GM18526 (cell line): ENCODE results near the gene RBM39.

Source experiments
- POLR2A ChIP-seq: IDR thresholded peaks from 3 replicates; pipeline ENCODE4 v1.6.1; 2011; ENCODE audit not compliant: insufficient read length; ENCODE audit errors: extremely low read depth

RBM39 gene

DNA sequence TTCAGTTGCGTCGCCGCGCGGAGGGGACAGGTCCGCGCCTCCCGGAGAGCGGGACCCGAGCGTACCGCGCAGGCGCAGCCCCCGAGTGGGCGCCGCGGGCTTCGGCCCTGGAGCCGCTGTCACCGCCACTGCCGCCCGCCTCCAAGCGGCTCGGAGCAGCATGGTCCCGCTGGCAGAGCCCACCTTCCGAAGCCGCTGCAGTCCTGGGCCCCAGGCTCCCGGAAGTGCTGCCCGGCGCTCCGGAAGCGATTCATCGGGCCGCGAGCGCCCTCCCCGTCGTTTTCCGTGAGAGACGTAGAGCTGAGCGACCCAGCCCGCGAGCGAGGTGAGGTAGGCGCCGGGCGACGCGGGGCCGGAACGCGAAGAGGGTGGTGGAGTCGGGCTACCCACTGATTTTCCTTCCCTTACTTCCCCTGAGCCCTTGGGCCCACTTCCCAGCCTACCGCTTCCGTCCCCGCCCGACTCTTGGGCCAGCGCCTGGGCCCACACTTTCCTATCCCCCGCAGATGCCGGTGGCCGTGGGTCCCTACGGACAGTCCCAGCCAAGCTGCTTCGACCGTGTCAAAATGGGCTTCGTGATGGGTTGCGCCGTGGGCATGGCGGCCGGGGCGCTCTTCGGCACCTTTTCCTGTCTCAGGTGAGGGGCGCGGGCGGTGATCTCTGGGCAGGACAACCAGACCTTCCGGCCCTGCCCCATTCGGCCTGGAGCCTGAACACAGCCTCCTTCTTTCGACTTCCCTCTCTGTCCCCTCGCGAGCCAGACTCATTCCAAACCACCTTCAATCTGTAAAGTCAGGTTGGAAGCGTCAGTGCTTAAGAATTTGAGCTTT, 42.7 kb downstream of the RBM39 start, which contains the start of the genes NFS1 and ROMO1:
TSS of gene NFS1 (minus strand) at position 226 of the 830 bp plus-strand sequence. CDS start at position 162, 64 bp downstream.
TSS of gene ROMO1 (plus strand) at position 279 of the 830 bp plus-strand sequence. CDS start at position 507, 228 bp downstream.
- peak; percentile 80 for TF ChIP-seq POLR2A

DNA sequence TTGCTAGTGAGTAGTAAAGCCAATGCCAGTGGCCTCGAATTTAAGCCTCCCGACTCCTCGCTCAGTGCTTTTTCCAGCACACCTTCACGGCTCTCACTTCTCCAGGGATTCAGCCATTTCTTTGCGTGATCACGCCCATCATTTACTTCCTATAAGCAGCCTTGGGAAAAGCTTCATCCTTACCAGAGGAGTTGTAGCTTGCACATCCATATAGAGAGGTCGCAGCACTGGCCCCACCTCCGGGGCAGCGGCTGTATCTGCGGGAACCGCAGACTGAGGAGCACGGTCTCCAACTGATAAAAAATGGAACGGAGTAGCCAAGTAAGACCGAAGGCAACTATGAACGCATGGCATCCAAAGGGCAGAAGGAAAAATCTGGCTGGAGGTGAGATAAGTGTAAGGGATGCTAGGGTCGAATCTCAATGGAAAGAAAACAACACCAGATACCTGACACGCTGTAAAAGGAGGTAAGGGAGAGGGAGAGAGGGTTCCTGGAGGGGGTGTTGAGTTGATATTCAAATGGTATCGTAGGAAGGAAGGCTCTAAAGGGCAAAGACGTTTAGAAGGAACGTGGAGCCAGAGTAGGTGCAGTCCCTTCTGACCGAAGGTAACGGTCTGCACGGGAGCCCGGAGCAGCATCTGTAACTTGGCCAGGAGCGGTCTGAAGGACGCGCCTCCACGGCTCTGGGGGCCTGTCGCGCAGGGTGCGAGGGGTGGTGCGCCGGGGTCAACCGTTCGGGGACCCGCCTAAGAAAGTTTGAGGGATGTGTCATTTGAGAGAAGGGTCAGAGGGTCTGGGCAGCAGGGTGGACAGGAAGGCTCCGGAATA, 43.5 kb downstream of the RBM39 start:
- no peak for TF ChIP-seq POLR2A

DNA sequence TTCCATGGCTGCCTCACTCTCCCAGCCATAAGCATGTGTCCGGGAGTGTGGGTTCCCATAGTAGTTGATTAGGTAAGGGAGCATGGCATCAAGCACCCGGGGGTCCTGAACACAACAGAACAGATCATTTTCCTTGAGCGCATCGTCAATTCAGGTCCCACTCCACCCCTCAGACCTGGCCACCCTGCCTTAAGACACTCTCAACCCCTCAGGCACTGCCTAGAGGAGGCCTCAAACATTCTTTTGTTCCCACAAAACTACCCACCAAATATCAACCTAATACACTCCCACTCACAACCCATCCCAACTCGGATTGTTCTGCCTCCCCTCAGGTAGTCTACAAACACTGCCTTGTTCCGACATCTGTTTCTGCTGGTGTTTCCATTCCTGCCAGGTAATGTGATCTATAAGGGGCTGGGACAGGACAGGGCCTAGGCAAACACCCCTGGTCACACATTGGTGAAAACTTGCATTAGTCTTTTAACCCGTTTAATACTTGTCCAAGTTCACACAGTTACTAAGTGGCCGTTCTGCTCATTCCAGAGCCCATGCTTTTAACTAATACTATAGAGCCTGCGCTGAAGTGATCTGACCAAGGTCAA, 44.3 kb downstream of the RBM39 start:
- TF ChIP-seq POLR2A = no peak

- no peak for TF ChIP-seq POLR2A
Observed at GRCh38 chr20:35695978-35696377, 46.1 kb downstream of the RBM39 start.

- TF ChIP-seq POLR2A = no peak
Observed at GRCh38 chr20:35695245-35695749, 46.8 kb downstream of the RBM39 start.

- no peak for TF ChIP-seq POLR2A
Observed at GRCh38 chr20:35690265-35690664, 51.8 kb downstream of the RBM39 start.

- no peak for TF ChIP-seq POLR2A
Observed at GRCh38 chr20:35681960-35682359, 60.1 kb downstream of the RBM39 start.

GRCh38 chr20:35680452-35681183, 61.4 kb downstream of the RBM39 start:
- no peak for TF ChIP-seq POLR2A

DNA sequence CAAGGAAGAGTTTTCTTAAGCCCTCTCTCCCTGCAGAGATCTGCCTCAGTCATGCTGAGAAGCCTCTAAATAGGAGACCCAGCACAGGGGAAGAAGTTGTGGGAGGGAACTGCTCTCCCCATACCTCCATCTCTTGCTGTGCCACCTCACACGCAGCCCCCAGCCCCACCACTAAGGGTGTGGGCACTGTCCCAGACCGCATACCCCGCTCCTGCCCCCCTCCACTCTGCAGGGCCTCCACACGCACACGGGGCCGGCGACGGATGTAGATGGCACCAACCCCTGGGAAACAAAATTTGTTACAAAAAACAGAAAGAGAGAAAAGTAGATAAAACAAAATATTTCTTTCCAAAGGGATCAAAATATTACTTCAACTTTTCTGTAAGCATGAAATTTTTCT, 67.1 kb downstream of the RBM39 start:
- TF ChIP-seq POLR2A = no peak

DNA sequence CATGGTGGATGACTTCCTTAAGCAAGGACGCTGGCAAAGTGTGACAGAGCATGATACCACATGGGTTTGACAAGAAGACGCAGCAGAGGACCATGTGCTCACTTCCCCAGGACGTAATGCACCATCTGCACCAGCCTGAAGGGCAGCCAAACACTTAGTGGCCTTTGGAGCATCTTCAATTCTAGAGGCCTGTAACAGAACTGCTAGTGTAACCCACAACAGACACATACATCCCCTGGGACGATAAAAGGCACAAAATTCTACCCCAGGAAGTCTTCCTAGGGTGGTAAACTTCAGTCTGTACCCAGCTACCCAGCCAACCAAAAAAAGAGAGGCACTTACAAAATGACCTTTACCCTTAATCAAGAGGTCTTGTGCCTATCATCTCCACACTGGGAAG, 68.2 kb downstream of the RBM39 start:
- no peak for TF ChIP-seq POLR2A

- TF ChIP-seq POLR2A = no peak
Observed at GRCh38 chr20:35669681-35670080, 72.4 kb downstream of the RBM39 start.

GRCh38 chr20:35669221-35669620, 72.8 kb downstream of the RBM39 start:
- TF ChIP-seq POLR2A = no peak

GRCh38 chr20:35665949-35666288, 76.1 kb downstream of the RBM39 start:
- TF ChIP-seq POLR2A = no peak

- TF ChIP-seq POLR2A = peak; percentile 96
Observed at GRCh38 chr20:35664466-35665206, 77.4 kb downstream of the RBM39 start, which contains the start of the genes CPNE1 and RBM12. Gene CPNE1 (minus strand): TSS chr20:35664900. CDS start chr20:35632923, 31,977 bp downstream. Gene RBM12 (minus strand): TSS chr20:35664900. CDS start chr20:35655322, 9,578 bp downstream.
